T-cell (primary cell): Measurements from ENCODE around the gene TBRG4. TPM values are rescaled to one million over a fixed set of nuclear protein-coding genes. Genes with fewer than 3 reads are reported as not detected.

ENCODE experiments used
- ATAC-seq, 4 experiments: fragments of 200-7000 bp in 3 of 4; fragments of 150-1000 bp in 1 of 4; cut with Tn5 transposase; replicated peaks in 1 of 4; 1 replicate in 3 of 4; 2 replicates in 1 of 4; pipeline ENCODE4 v1.10.0; 2021; ENCODE audit warnings: moderate library complexity in 3 of 4, mild to moderate bottlenecking in 2 of 4, moderate number of reproducible peaks in 1 of 4
- CTCF ChIA-PET, 2 donors: fragments of 300-600 bp; sonication (Branson Sonifier 250); formaldehyde crosslinking; loops; one replicate each; lab custom pipeline; 2022; ENCODE audit warnings: antibody characterized with exemption in 2 of 2; lab: Charles Lee
- POLR2A ChIA-PET, 2 donors: fragments of 300-600 bp; sonication (Branson Sonifier 250); formaldehyde crosslinking; loops; one replicate each; lab custom pipeline; 2022; ENCODE audit warnings: antibody characterized with exemption in 2 of 2; lab: Charles Lee
- DNase-seq, 35 experiments: peaks; one replicate each; pipeline versions ENCODE4 v3.0.0 to v3.0.0-alpha.2; 2013 to 2023
- H3K27ac ChIP-seq: one replicate; pipeline ENCODE4 v1.5.1; 2013; ENCODE audit warnings: low read length
- H3K27me3 ChIP-seq, 2 experiments: replicated peaks in 1 of 2; 1 replicate in 1 of 2; 2 replicates in 1 of 2; pipeline versions ENCODE4 v1.6.1 to v1.7.0; 2013; ENCODE audit warnings: low read length in 1 of 2, mixed read lengths in 1 of 2; ENCODE audit not compliant: control insufficient read depth in 2 of 2, insufficient read depth in 2 of 2; ENCODE audit errors: extremely low read depth in 1 of 2
- H3K36me3 ChIP-seq, 2 donors: 1 replicate in 1 of 2; 2 replicates in 1 of 2; pipeline versions ENCODE4 v1.6.1 to v1.7.0; 2013; ENCODE audit warnings: low read length in 1 of 2; ENCODE audit not compliant: control insufficient read depth in 2 of 2, insufficient read depth in 1 of 2; ENCODE audit errors: extremely low read depth in 1 of 2
- H3K4me1 ChIP-seq, 2 experiments: 1 replicate in 1 of 2; 2 replicates in 1 of 2; pipeline versions ENCODE4 v1.6.1 to v1.7.0; 2013; ENCODE audit warnings: low read length in 2 of 2, mixed read lengths in 1 of 2; ENCODE audit not compliant: insufficient read depth in 2 of 2, control insufficient read depth in 1 of 2; ENCODE audit errors: extremely low read depth in 1 of 2
- H3K4me3 ChIP-seq, 2 donors: 1 replicate in 1 of 2; 2 replicates in 1 of 2; pipeline versions ENCODE4 v1.5.1 to v1.7.0; 2013; ENCODE audit warnings: mild to moderate bottlenecking in 2 of 2, low read length in 1 of 2, moderate library complexity in 1 of 2; ENCODE audit not compliant: control insufficient read depth in 1 of 2; ENCODE audit errors: extremely low read depth in 1 of 2
- H3K9me3 ChIP-seq: 2 replicates; pipeline ENCODE4 v1.7.0; 2013
- H3K27ac Mint-ChIP-seq, 2 donors: one replicate each; pipeline ENCODE4 v1.8.0; 2020 to 2021; ENCODE audit warnings: mild to moderate bottlenecking in 2 of 2, mixed read lengths in 2 of 2
- H3K27me3 Mint-ChIP-seq, 2 donors: one replicate each; pipeline ENCODE4 v1.8.0; 2021 to 2022; ENCODE audit warnings: mixed read lengths in 2 of 2
- H3K36me3 Mint-ChIP-seq: one replicate; pipeline ENCODE4 v1.8.0; 2021; ENCODE audit warnings: mixed read lengths
- H3K4me1 Mint-ChIP-seq, 3 donors: one replicate each; pipeline ENCODE4 v1.8.0; 2020 to 2022; ENCODE audit warnings: mixed read lengths in 3 of 3, mild to moderate bottlenecking in 1 of 3
- H3K4me3 Mint-ChIP-seq, 3 donors: one replicate each; pipeline ENCODE4 v1.8.0; 2020 to 2022; ENCODE audit warnings: mild to moderate bottlenecking in 3 of 3, mixed read lengths in 3 of 3, moderate library complexity in 3 of 3
- H3K9me3 Mint-ChIP-seq, 3 donors: one replicate each; pipeline ENCODE4 v1.8.0; 2020 to 2022; ENCODE audit warnings: mixed read lengths in 3 of 3
- WGBS: methylation state at CpG from one replicate; pipeline ENCODE4 v1.1.5; 2013; ENCODE audit warnings: missing lambda C conversion rate; ENCODE audit not compliant: insufficient coverage; 5-methylcytosine and 5-hydroxymethylcytosine counted together
- total RNA-seq, 35 experiments: library from RNA in 6 of 35; stranded (reverse) in 6 of 35; fragments of 120-200 nt in 1 of 35; gene quantifications; one replicate each; pipeline versions ENCODE4 v1.2.1 to v1.2.4 and lab custom pipeline; 2013 to 2026

TBRG4 gene
- total RNA-seq, 5 donors from 2014 or later (not counting 1 experiment from before 2014, with no cell fraction given) = 94.3 to 142 (median 122) TPM

GRCh38 chr7:45084336-45084735 lies 27.2 kb downstream of the TBRG4 start:
- no peaks in the 10 kb centered on the region for H3K36me3 ChIP-seq
- CTCF ChIA-PET = no interaction called here

GRCh38 chr7:45082831-45083331 lies 28.6 kb downstream of the TBRG4 start:
- CTCF ChIA-PET = no interaction called here
- ATAC-seq = no peak

More at GRCh38 chr7:45084336-45084735, 27.2 kb downstream of the TBRG4 start:
- peaks cover 0 to 17% of the 10 kb centered on the region in 2 experiments for H3K27me3 ChIP-seq
- peak overlapping the region in 1 of 2 donors; percentile 52 for H3K27ac Mint-ChIP-seq
- WGBS = 79% methylated on average over 5 of the region's 5 CpGs
- H3K9me3 Mint-ChIP-seq = no peaks in the 10 kb centered on the region
- no peak overlapping the region for H3K27ac ChIP-seq
- POLR2A ChIA-PET = no interaction called here
- peaks cover 0 to 5% of the 10 kb centered on the region in 2 donors for H3K27me3 Mint-ChIP-seq
- peaks cover 0 to 12% of the 10 kb centered on the region in 2 experiments for H3K4me1 ChIP-seq
- no peaks in the 10 kb centered on the region for H3K36me3 Mint-ChIP-seq
- H3K4me3 ChIP-seq = no peak overlapping the region
- H3K9me3 ChIP-seq = no peaks in the 10 kb centered on the region
- peaks cover 2 to 5% (median 3%) of the 10 kb centered on the region in 3 donors for H3K4me1 Mint-ChIP-seq
- ATAC-seq (no peak), DNase-seq (no peak)
- no peak overlapping the region for H3K4me3 Mint-ChIP-seq

GRCh38 chr7:45082031-45082830 lies 29.3 kb downstream of the TBRG4 start:
- H3K4me1 Mint-ChIP-seq = peaks cover 0 to 6% (median 6%) of the 10 kb centered on the region in 3 donors
- H3K4me3 Mint-ChIP-seq = no peak overlapping the region
- CTCF ChIA-PET = no interaction called here
- 97% methylated on average over 16 of the region's 18 CpGs for WGBS
- no peak for ATAC-seq
- H3K9me3 Mint-ChIP-seq = no peaks in the 10 kb centered on the region
- Histone ChIP-seq H3K36me3 (no peaks in the 10 kb centered on the region), H3K4me3 (no peak overlapping the region), H3K4me1 (no peaks in the 10 kb centered on the region), H3K27ac (no peak overlapping the region), H3K27me3 (peaks cover 0 to 2% of the 10 kb centered on the region in 2 experiments), H3K9me3 (no peaks in the 10 kb centered on the region)
- H3K36me3 Mint-ChIP-seq = no peaks in the 10 kb centered on the region
- peak overlapping the region in 1 of 2 donors; percentile 28 for H3K27ac Mint-ChIP-seq
- no peaks in the 10 kb centered on the region for H3K27me3 Mint-ChIP-seq
- POLR2A ChIA-PET = no interaction called here
- no peak for DNase-seq

More at GRCh38 chr7:45082831-45083331, 28.6 kb downstream of the TBRG4 start:
- Histone ChIP-seq H3K4me1 (no peaks in the 10 kb centered on the region), H3K4me3 (no peak overlapping the region), H3K9me3 (no peaks in the 10 kb centered on the region), H3K27ac (no peak overlapping the region), H3K27me3 (peaks cover 0 to 7% of the 10 kb centered on the region in 2 experiments), H3K36me3 (no peaks in the 10 kb centered on the region)
- no peaks in the 10 kb centered on the region for H3K27me3 Mint-ChIP-seq
- H3K4me3 Mint-ChIP-seq = no peak overlapping the region
- DNase-seq = no peak
- WGBS = 78% methylated on average over 6 of the region's 10 CpGs
- H3K36me3 Mint-ChIP-seq = no peaks in the 10 kb centered on the region
- H3K4me1 Mint-ChIP-seq = peaks cover 0 to 6% (median 4%) of the 10 kb centered on the region in 3 donors
- POLR2A ChIA-PET = no interaction called here
- no peak overlapping the region for H3K27ac Mint-ChIP-seq
- no peaks in the 10 kb centered on the region for H3K9me3 Mint-ChIP-seq

DNA sequence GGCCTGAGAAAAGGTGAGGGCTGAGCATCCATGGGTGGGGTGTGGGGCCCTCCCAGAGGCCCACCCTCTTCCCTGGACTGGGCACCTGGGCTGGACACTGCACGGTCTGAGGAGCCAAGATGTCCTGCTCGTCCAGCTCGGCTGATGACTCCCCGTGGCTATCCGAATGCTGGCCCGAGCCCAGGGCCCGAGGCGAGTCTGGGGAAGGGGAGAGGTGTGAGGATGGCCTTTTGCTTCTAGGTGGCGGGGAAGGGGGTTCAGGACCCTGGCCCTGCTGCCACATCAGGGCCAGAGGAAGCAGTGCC lies 29.9 kb downstream of the TBRG4 start:
- Histone ChIP-seq H3K27me3 (peaks cover 0 to 2% of the 10 kb centered on the region in 2 experiments), H3K4me3 (no peak overlapping the region), H3K27ac (no peak overlapping the region), H3K36me3 (peaks cover 0 to 6% of the 10 kb centered on the region in 2 donors), H3K9me3 (no peaks in the 10 kb centered on the region), H3K4me1 (peaks cover 0 to 2% of the 10 kb centered on the region in 2 experiments)
- no peaks in the 10 kb centered on the region for H3K9me3 Mint-ChIP-seq
- H3K4me3 Mint-ChIP-seq = no peak overlapping the region
- H3K4me1 Mint-ChIP-seq = peaks cover 2 to 6% (median 6%) of the 10 kb centered on the region in 3 donors
- CTCF ChIA-PET = no interaction called here
- peak overlapping the region in 1 of 2 donors; percentile 28 for H3K27ac Mint-ChIP-seq
- POLR2A ChIA-PET = no interaction called here
- no peak for ATAC-seq
- DNase-seq = no peak
- peaks cover 3% of the 10 kb centered on the region for H3K36me3 Mint-ChIP-seq
- no peaks in the 10 kb centered on the region for H3K27me3 Mint-ChIP-seq
- 95% methylated on average over 7 of the region's 9 CpGs for WGBS

GRCh38 chr7:45080958-45081669 lies 30.4 kb downstream of the TBRG4 start:
- WGBS = 93% methylated on average over 9 of the region's 14 CpGs
- H3K27ac Mint-ChIP-seq = peak overlapping the region; percentile 44 to 59
- no peak overlapping the region for H3K4me3 Mint-ChIP-seq
- H3K4me1 ChIP-seq = peaks cover 0 to 3% of the 10 kb centered on the region in 2 experiments
- POLR2A ChIA-PET = no interaction called here
- H3K27me3 Mint-ChIP-seq = no peaks in the 10 kb centered on the region
- peaks cover 4 to 10% of the 10 kb centered on the region in 2 donors for H3K36me3 ChIP-seq
- DNase-seq (no peak), ATAC-seq (peak in 2 of 4 experiments; percentile 8 to 20)
- H3K4me1 Mint-ChIP-seq = peaks cover 5 to 8% (median 6%) of the 10 kb centered on the region in 3 donors
- peaks cover 7% of the 10 kb centered on the region for H3K36me3 Mint-ChIP-seq
- no peaks in the 10 kb centered on the region for H3K9me3 Mint-ChIP-seq
- no peaks in the 10 kb centered on the region for H3K27me3 ChIP-seq
- no peaks in the 10 kb centered on the region for H3K9me3 ChIP-seq
- H3K27ac ChIP-seq = no peak overlapping the region
- no peak overlapping the region for H3K4me3 ChIP-seq
- CTCF ChIA-PET = interaction anchor here in 1 of 2 donors (0.7 kb wide), 1 partner anchor 54 kb away, joined by 3 read pairs; no protein-coding TSS in a partner anchor

DNA sequence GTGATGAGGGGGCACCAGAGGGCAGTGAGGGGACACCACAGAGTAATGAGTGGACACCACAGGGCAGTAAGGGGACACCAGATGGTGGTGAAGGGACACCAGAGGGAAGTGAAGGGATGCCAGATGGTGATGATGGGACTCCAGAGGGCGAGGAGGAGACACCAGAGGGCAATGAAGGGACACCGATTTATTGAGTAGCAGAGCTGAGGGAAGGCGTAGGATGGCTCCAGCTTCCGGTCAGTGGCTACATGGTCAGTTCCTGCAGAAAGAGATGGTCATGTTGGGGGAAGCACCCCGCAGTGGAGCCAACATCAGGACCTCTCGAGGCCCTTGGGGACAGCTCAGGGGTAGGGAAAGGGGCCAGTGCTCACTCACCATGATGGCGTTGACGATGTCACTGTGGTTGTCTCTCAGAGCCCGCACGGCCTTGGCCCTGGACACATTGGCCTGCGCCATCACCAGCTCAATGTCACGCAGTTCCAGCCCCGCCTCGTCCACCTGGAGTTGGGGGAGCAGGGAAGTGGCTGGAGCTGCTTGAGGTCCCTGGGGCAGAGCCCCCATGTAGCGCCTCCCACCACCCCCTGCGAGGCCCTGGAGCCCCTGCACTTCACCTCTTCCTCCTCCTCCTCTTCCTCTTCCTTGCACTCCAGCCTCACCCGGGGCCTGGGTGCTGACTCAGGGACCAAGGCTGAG lies 31.1 kb downstream of the TBRG4 start:
- no peaks in the 10 kb centered on the region for H3K9me3 ChIP-seq
- H3K36me3 ChIP-seq = peaks cover 11 to 17% of the 10 kb centered on the region in 2 donors
- H3K27ac Mint-ChIP-seq = peak overlapping the region; percentile 44 to 63
- POLR2A ChIA-PET = no interaction called here
- 79% methylated on average over 15 of the region's 17 CpGs for WGBS
- H3K27ac ChIP-seq = peak overlapping the region; percentile 18
- DNase-seq = peak in 1 of 35 experiments; percentile 27
- no peaks in the 10 kb centered on the region for H3K27me3 Mint-ChIP-seq
- H3K4me3 ChIP-seq = no peak overlapping the region
- peak in 3 of 4 experiments; percentile 23 to 50 (median 35) for ATAC-seq
- peaks cover 8 to 10% (median 8%) of the 10 kb centered on the region in 3 donors for H3K4me1 Mint-ChIP-seq
- peak overlapping the region in 1 of 3 donors; percentile 11 for H3K4me3 Mint-ChIP-seq
- CTCF ChIA-PET = interaction anchor here in 1 of 2 donors (0.7 kb wide), 1 partner anchor 55 kb away, joined by 3 read pairs; no protein-coding TSS in a partner anchor
- no peaks in the 10 kb centered on the region for H3K27me3 ChIP-seq
- H3K4me1 ChIP-seq = peaks cover 0 to 6% of the 10 kb centered on the region in 2 experiments
- H3K9me3 Mint-ChIP-seq = no peaks in the 10 kb centered on the region
- H3K36me3 Mint-ChIP-seq = peaks cover 12% of the 10 kb centered on the region
